GM18526 (cell line): ENCODE results near the gene ARHGAP24.

ENCODE experiments used
- POLR2A ChIP-seq: IDR thresholded peaks from 3 replicates; pipeline ENCODE4 v1.6.1; 2011; ENCODE audit not compliant: insufficient read length; ENCODE audit errors: extremely low read depth

Gene ARHGAP24

DNA sequence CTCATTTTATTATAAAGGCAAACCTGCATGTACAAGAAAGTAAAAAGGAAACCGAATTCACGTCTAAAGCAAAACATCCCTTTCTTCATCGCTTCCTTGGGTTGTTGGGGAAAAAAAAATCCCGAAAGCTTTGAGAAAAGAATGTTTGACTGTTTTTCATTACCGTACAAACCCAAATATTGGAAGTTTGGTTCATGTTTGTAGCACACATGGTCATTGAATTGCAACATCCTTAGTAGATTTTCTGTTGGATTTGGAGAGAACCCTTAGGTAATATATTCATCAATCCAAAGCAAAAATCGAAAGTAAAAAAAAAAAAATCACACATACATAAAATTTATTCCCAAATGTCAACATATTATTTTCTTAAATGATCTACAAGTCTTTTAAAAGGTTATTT, 464.6 kb downstream of the ARHGAP24 start:
- no peak for TF ChIP-seq POLR2A

DNA sequence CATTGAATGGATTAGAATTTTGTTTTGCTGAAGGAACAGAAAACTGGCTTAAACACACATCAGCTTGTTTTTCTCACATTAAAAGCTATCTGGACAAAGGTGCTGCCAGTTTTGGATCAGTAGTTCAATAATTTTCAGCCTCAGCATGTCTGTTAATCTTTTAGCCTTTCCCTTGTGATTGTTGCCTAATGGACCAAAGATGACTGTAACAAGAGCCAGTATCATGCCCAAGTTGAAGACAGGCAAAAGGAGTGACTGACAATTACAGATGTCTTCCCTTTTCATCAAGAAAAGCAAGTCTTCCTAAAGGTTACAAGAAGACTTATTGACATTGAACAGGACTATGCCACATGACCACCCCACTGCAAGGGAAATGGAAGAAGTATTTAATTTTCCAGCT, 465.2 kb downstream of the ARHGAP24 start:
- no peak for TF ChIP-seq POLR2A

DNA sequence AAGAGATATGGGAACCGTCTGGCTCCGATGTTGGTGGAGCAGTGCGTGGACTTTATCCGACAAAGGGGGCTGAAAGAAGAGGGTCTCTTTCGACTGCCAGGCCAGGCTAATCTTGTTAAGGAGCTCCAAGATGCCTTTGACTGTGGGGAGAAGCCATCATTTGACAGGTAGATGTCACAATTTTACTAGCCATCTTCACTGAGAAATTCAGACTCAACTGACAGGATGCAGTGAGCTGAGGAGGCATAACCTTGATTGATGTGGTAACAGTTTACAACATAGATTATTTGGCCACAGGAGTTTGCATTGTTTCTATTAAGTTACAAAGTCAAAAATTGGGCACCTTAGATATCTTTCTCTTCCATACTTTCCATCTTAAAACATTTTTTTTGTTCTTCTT, 467.2 kb downstream of the ARHGAP24 start:
- TF ChIP-seq POLR2A, result no peak

DNA sequence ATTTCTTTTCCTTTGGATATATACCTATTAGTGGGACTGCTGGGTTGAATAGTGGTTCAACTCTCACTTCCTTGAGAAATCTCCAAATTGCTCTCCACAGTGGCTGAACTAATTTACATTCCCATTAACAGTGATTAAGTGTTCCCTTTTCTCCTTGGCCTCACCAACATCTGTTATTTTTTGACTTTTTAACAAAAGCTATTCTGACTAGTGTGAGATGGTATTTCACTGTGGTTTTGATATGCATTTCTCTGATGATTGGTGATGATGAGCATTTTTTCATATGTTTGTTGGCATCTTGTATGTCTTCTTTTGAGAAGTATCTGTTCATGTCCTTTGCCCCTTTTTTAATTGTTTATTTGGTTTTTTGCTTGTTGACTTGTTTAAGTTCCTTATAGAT, 471.9 kb downstream of the ARHGAP24 start:
- no peak for TF ChIP-seq POLR2A

DNA sequence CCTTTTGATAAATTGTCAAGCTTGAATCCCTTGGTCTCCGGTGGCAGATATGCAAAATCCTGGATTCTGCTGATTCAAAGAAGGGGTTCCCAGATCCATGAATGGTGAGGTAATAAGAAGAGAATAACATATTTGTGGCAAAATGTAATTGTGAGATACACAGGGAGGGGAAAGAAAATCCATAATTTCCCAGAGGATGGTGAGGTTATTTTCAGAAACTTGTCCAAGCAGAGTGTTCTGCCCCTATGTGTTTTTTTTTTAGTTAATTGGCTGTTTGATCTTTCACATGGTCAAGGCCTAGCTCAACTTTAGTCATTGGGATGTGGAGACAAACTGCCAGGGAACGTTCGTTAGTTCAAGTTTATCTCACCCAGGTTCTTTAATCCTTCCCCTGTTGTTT, 476.1 kb downstream of the ARHGAP24 start:
- no peak for TF ChIP-seq POLR2A

DNA sequence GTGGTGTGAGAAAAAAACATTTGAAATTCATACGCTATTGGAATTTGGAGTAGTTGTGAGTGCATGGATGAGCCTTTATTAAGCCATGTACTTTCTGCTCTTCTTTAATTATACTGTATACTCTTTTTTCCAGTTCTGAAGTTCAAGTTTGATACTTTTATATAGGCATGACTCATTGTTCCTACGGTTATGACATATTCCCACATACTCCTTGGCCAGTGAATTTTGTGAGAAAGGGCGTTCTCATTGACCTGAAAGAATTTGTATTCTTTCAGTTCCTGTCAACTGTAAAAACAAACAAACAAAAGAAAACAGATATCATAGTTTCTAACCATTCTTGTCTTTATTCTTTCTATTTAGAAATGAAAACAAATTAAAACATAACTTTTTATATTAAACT, 477.6 kb downstream of the ARHGAP24 start:
- TF ChIP-seq POLR2A, result no peak

DNA sequence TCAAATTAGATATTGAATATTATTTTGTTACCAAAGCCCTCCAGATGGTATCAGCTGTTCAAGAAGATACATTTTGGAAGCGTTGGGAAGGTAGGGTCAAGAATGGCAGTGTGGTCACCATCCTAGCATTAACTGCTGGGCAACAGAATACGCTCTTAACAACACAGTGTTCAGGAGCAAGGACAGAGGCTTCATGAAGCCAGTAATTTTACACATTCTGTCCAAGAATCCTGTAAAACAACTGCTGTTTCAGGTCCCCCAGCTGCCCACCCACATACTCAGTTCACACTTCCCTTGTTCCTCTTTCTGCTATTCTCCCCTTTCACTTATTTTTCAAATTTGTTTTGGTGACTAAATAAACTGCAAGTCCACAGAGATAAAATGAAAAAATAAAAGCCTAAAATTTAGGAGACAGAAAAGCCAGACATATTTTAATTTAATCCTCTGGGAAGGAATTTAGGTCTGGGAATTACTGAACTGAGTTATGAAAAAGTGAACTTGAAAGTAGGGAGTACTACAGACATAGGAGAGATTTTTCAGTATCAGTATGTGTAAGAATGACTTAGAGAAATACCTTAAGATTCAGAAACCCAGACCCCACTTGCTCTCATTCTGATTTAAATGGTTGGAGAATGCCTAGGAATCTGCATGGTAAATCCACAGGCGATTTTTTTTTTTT, 478.2 kb downstream of the ARHGAP24 start:
- no peak for TF ChIP-seq POLR2A

DNA sequence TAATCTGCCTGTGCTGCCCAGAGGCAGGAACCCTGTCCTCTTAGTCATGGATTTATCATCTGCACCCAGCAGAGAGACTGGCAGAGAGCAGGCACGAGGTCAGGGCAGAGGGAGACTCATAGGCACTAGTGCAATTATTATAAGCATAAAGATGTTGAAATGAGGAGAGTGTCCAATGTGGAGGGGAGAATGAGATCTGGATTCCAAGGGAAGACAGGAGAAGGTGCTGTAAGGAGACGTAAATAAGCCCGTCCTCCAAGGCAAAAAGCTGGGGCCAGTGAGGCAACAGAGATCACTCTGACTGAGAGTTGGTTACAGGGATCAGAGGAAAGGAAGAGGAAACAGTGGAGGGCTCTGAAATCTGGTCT, 478.7 kb downstream of the ARHGAP24 start:
- no peak for TF ChIP-seq POLR2A

DNA sequence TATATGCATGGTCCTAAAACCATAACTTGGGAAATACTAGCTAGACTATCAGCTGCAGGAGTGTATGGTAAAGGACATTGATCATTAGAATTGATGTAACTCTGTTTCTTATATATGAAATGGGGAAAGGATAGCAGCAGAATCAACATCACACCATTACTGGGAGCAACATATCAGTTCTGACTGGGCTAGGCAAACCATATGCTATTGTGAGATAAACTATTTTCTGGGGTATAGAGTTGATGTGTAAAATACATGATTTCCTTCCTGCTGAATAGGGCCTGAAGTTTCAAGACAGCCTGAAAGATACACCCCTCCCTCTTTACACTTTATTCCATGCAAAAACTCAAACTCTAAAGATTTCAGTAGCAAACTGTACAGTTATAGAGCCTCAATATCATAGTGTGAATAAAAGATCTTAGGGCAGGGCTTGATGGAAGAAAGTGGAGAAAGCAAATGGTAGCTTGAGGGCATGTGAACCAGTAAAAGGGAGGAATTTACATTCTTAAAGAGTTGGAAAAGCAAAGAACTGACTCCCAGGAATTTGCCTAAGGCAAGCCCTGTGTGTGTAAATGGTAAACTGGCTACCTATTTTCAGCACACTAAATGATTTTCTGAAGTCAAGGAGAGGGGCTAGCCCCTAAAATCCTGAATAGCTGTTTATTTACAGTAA, 480.8 kb downstream of the ARHGAP24 start:
- no peak for TF ChIP-seq POLR2A

DNA sequence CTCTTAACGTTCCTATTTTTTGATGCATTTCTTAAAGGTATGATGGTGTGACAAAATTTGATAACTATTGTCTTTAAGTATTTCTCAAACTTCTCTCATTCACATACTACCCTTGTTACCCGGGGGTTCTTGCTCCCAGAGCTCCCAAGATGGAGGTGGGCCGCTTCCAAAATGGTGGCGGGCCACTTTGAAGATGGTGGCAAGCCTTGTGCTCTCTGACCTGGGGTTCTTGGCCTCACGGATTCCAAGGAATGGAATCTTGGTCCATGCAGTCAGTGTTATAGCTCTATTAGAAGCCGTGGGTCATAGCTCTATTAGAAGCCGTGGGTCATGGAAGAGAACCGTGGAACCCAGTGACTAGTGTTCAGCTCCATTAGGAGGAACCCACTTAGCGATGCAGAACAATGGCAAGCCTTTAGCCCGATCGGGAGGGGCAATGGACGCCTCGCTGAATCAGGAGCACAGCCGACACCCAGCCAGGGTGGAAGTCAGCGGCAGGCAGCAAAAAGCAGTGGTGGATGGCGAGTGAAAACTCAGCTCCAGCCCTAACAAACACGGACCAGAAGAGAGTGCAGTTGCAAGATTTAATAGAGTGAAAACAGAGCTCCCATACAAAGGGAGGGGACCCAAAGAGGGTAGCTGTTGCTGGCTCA, 481.5 kb downstream of the ARHGAP24 start:
- no peak for TF ChIP-seq POLR2A

DNA sequence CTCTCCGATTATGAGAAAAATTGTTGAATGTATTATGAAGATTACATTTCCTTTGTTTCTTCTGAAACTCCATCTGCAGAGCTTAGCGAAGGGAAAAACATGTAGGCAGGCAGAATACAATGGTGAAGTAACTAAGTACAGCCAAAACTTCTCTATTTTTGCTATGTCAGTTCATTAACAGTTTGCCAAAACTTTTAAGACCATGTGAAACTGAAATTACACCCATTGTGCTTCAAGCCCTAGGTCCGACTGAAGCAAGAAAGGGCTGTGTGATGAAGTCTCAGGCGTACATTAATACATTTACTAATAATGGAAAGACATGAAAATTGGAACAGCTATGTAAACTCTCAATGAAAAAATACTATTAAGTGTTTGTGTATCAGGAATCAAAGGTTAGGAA, 486.9 kb downstream of the ARHGAP24 start:
- no peak for TF ChIP-seq POLR2A

DNA sequence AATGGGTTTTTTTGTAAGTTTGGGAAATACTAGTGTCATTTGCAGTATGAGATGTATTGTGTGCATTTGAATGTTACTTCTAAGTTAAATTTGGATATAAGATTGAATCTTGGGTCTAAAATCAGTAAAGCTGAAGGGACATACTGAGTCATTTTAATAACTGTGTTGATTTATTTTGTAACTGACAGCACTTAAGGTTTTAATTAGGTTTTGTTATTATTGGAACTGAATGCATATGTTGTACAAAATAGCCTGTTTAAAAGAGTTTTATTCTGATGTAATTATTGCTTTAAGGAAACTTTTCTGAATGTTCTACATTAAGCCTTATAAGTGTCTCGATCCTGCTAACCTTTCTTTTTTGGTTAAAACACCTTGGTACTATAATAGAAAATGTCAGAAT, 488.3 kb downstream of the ARHGAP24 start:
- no peak for TF ChIP-seq POLR2A

DNA sequence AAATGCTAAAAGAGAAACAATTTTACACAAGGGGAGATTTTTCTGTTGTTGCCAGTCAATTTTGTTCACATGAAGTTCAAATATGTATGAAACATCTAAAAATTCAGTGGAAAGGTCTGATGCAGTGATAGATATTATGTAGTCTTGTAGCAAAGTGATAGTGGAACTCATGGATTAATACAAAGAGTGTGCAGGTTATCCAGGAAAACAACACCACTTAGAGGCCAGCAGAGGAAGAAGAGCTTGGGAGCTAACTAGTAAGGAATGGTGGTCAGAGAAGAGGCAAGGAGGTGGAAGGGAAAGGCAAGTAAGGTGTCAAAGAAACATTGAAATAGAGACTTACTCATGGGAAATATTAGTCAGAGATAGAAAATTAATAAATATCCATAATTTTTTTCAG, 489.3 kb downstream of the ARHGAP24 start:
- no peak for TF ChIP-seq POLR2A

DNA sequence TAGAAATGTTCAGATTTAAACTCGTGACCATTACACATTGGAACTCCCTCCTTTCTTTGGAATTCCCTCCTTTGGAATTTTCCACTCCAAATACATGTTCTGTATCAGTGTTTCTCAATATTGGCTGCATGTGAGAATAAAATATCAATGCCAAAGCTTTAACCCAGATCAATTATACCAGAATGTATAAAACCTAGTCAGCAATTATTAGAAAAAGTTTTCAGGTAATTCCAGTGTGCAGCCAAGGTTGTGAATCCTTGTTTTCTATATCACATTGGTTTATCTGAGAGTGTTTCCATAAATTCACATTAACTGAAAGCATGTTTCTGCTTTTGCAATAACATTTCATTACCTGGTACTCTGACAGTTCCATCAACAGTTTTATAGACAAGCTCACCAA, 490.6 kb downstream of the ARHGAP24 start:
- TF ChIP-seq POLR2A, result no peak

DNA sequence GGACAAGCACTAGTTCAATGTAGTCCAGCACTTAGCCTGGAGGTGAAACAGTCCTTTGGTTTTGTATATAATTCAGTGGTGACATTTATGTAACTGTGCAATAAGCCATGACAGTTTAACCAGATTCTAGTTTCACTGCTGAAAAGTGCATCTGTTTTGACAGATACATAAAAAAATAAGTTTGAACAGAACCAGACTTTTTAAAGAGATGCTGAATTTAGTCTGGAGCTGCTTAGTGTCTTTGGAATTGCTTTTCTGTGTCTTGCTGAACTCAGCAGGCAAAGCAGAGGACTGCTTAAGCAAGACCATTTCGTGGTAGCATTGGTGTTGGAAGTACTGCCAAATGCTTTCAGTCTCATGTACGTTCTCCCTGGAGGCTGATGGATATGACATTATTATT, 491.4 kb downstream of the ARHGAP24 start:
- TF ChIP-seq POLR2A, result no peak

DNA sequence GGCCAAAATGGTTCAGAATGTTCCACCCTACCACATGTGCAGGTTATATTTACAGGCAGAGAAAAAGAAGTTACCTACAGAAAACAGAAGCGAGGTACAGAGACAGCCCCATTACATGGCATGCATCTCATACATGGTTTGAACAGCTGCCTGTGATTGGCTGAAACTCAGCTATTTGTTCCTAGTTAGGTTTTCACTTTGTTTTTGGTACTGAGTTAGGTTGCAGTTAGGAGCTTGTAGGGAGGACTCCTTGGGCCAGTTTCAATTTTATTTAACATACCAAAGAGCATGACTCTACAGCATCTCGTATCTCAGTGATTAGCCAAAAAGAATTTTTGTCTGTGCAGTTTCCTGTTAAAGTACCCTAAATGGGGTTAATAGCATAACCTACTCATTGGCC, 492.9 kb downstream of the ARHGAP24 start:
- TF ChIP-seq POLR2A, result no peak
